NCI-H2081 (cell line): Measurements from ENCODE around the gene P2RX5.

Source experiments
- DNase-seq, 2 experiments: peaks; one replicate each; lab custom pipeline; 2025; lab: John Stamatoyannopoulos, UW

P2RX5 gene

GRCh38 chr17:3656755-3657587 is 39.0 kb downstream of the P2RX5 start:
- no peak for DNase-seq

- no peak for DNase-seq
Observed at GRCh38 chr17:3656353-3656752, 39.6 kb downstream of the P2RX5 start.

- DNase-seq = no peak
Observed at GRCh38 chr17:3655766-3656165, 40.2 kb downstream of the P2RX5 start.

GRCh38 chr17:3647769-3648555 is 48.0 kb downstream of the P2RX5 start:
- DNase-seq = no peak

- DNase-seq = no peak
Observed at GRCh38 chr17:3647251-3647650, 48.7 kb downstream of the P2RX5 start.

GRCh38 chr17:3645310-3645709 is 50.6 kb downstream of the P2RX5 start:
- no peak for DNase-seq

- DNase-seq = no peak
Observed at GRCh38 chr17:3643889-3644349, 52.0 kb downstream of the P2RX5 start.

GRCh38 chr17:3641717-3642486 is 54.1 kb downstream of the P2RX5 start:
- DNase-seq = no peak

- no peak for DNase-seq
Observed at GRCh38 chr17:3641014-3641413, 54.9 kb downstream of the P2RX5 start.

- DNase-seq = no peak
Observed at GRCh38 chr17:3639981-3640596, 55.9 kb downstream of the P2RX5 start.

GRCh38 chr17:3636908-3637373 is 59.0 kb downstream of the P2RX5 start:
- DNase-seq = no peak

GRCh38 chr17:3636154-3636907 is 59.6 kb downstream of the P2RX5 start, which contains the start of the genes CTNS and SHPK:
Gene CTNS, plus strand, starts transcription at chr17:3636760. Its CDS starts 3,447 bp downstream, at chr17:3640207.
Gene SHPK, minus strand, starts transcription at chr17:3636250. Its CDS starts 31 bp downstream, at chr17:3636219.
- peak; percentile 83 to 93 for DNase-seq

GRCh38 chr17:3635474-3636153 is 60.3 kb downstream of the P2RX5 start:
- no peak for DNase-seq

- no peak for DNase-seq
Observed at GRCh38 chr17:3632287-3632686, 63.7 kb downstream of the P2RX5 start.

GRCh38 chr17:3630781-3631180 is 65.2 kb downstream of the P2RX5 start:
- DNase-seq = no peak

- DNase-seq = no peak
Observed at GRCh38 chr17:3627769-3628167, 68.2 kb downstream of the P2RX5 start.

- DNase-seq = no peak
Observed at GRCh38 chr17:3626831-3627768, 68.9 kb downstream of the P2RX5 start.
